Islet precursor cell (in vitro differentiated cells): ENCODE measurements around the gene PTCHD1.

Experiments used
- DNase-seq: peaks from one replicate; pipeline ENCODE4 v3.0.0-alpha.2; 2018

PTCHD1 gene

GRCh38 chrX:23422912-23423311 is 88.3 kb downstream of the PTCHD1 start:
- no peak for DNase-seq

- DNase-seq, result no peak
Observed at GRCh38 chrX:23434356-23434884, 99.8 kb downstream of the PTCHD1 start.

GRCh38 chrX:23435108-23435507 is 100.5 kb downstream of the PTCHD1 start:
- no peak for DNase-seq

- DNase-seq, result no peak
Observed at GRCh38 chrX:23435575-23435974, 100.9 kb downstream of the PTCHD1 start.

- peak; percentile 55 for DNase-seq
Observed at GRCh38 chrX:23436875-23437274, 102.2 kb downstream of the PTCHD1 start.

- DNase-seq, result no peak
Observed at GRCh38 chrX:23451266-23451665, 116.6 kb downstream of the PTCHD1 start.
